ENCODE data around the gene RGS7. TPM values are rescaled to one million over a fixed set of nuclear protein-coding genes. Genes with fewer than 3 reads are reported as not detected.
"Not testable (repeated sequence)": the region's sequence is repeated elsewhere in the genome, so short reads cannot be mapped to it uniquely, and the experiment has no call there.

Gene RGS7
- total RNA-seq, 1 donor from 2014 or later: not detected

GRCh38 chr1:241177660-241178059 lies 179.3 kb downstream of the RGS7 start:
- Histone ChIP-seq H3K9me3 (no peaks in the 10 kb centered on the region), H3K27ac (no peak overlapping the region), H3K36me3 (no peaks in the 10 kb centered on the region), H3K27me3 (no peaks in the 10 kb centered on the region), H3K4me1 (no peaks in the 10 kb centered on the region), H3K4me3 (no peak overlapping the region)
- DNase-seq: no peak
- no peak for ATAC-seq
- TF ChIP-seq CTCF (IDR thresholded peaks at IDR 0.05): no peak
- intact Hi-C loops (cut with DNase I): no loop called here

- no peaks in the 10 kb centered on the region for H3K27me3 ChIP-seq
- no peaks in the 10 kb centered on the region for H3K36me3 ChIP-seq
- TF ChIP-seq CTCF (IDR thresholded peaks at IDR 0.05): no peak
- H3K4me3 ChIP-seq: no peak overlapping the region
- no peak for ATAC-seq
- intact Hi-C loops (cut with DNase I): no loop called here
- no peak overlapping the region for H3K27ac ChIP-seq
- no peaks in the 10 kb centered on the region for H3K9me3 ChIP-seq
- no peak for DNase-seq
- H3K4me1 ChIP-seq: no peaks in the 10 kb centered on the region
Observed at GRCh38 chr1:241172486-241172885, 184.5 kb downstream of the RGS7 start.

GRCh38 chr1:241171991-241172390 lies 185.0 kb downstream of the RGS7 start:
- DNase-seq (no peak), ATAC-seq (no peak)
- H3K27ac ChIP-seq: no peak overlapping the region
- no peaks in the 10 kb centered on the region for H3K4me1 ChIP-seq
- intact Hi-C loops (cut with DNase I): no loop called here
- H3K4me3 ChIP-seq: no peak overlapping the region
- TF ChIP-seq CTCF (IDR thresholded peaks at IDR 0.05): no peak
- no peaks in the 10 kb centered on the region for H3K9me3 ChIP-seq
- no peaks in the 10 kb centered on the region for H3K27me3 ChIP-seq
- no peaks in the 10 kb centered on the region for H3K36me3 ChIP-seq

GRCh38 chr1:241167121-241167630 lies 189.8 kb downstream of the RGS7 start:
- intact Hi-C loops (cut with DNase I): no loop called here
- no peak overlapping the region for H3K4me3 ChIP-seq
- no peak for TF ChIP-seq CTCF (IDR thresholded peaks at IDR 0.05)
- no peaks in the 10 kb centered on the region for H3K27me3 ChIP-seq
- DNase-seq (no peak), ATAC-seq (no peak)
- H3K9me3 ChIP-seq: no peaks in the 10 kb centered on the region
- H3K36me3 ChIP-seq: no peaks in the 10 kb centered on the region
- no peak overlapping the region for H3K27ac ChIP-seq
- no peaks in the 10 kb centered on the region for H3K4me1 ChIP-seq

GRCh38 chr1:241166625-241167024 lies 190.4 kb downstream of the RGS7 start:
- Histone ChIP-seq H3K4me1 (no peaks in the 10 kb centered on the region), H3K9me3 (no peaks in the 10 kb centered on the region), H3K27me3 (no peaks in the 10 kb centered on the region), H3K27ac (no peak overlapping the region), H3K36me3 (no peaks in the 10 kb centered on the region), H3K4me3 (no peak overlapping the region)
- TF ChIP-seq CTCF (IDR thresholded peaks at IDR 0.05): no peak
- no peak for DNase-seq
- ATAC-seq: no peak
- intact Hi-C loops (cut with DNase I): no loop called here

- H3K4me1 ChIP-seq; intact Hi-C loops (cut with DNase I): not testable (repeated sequence)
Observed at GRCh38 chr1:241165256-241165655, 191.7 kb downstream of the RGS7 start.

More at GRCh38 chr1:241165256-241165655, 191.7 kb downstream of the RGS7 start:
- H3K27me3 ChIP-seq, H3K4me3 ChIP-seq, H3K36me3 ChIP-seq, H3K27ac ChIP-seq, DNase-seq, H3K9me3 ChIP-seq, ATAC-seq: not testable (repeated sequence)

Data from upper lobe of right lung (tissue), 1 donor.